ENCODE measurements around the gene CENPL. TPM values are rescaled to one million over a fixed set of nuclear protein-coding genes. Genes with fewer than 3 reads are reported as not detected.

CENPL gene, protein sequence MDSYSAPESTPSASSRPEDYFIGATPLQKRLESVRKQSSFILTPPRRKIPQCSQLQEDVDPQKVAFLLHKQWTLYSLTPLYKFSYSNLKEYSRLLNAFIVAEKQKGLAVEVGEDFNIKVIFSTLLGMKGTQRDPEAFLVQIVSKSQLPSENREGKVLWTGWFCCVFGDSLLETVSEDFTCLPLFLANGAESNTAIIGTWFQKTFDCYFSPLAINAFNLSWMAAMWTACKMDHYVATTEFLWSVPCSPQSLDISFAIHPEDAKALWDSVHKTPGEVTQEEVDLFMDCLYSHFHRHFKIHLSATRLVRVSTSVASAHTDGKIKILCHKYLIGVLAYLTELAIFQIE
- total RNA-seq (2021; fragmentation: NEBNext Ultra II Directional; extraction: Animal tissue kit (Norgen Biotek cat#: 25700)) (16.0 and 16.3 TPM in 2 replicates), polyA plus RNA-seq (2011; rRNA removed) (4.5 and 6.6 TPM in 2 replicates), polyA minus RNA-seq (2011; rRNA and poly(A)+ RNA removed) (18.1 and 23.7 TPM in 2 replicates)
- polyA plus RNA-seq (2011; cell fraction: cytosol; rRNA removed): 7.6 TPM
- 4.0 TPM for polyA plus RNA-seq (2011; cell fraction: nucleus; rRNA removed)
- 8.6 to 11.3 TPM (median 10.5 TPM) in 4 replicates for polyA plus RNA-seq (2012, experiment 1 of 2)
- polyA plus RNA-seq (2012, experiment 2 of 2): 4.4 TPM
- polyA plus RNA-seq (2013, experiment 1 of 2): 8.6 TPM
- 8.5 TPM for polyA plus RNA-seq (2013, experiment 2 of 2)
- polyA minus RNA-seq (2011; cell fraction: cytosol; rRNA and poly(A)+ RNA removed): 10.5 TPM
- 19.5 TPM for polyA minus RNA-seq (2011; cell fraction: nucleus; rRNA and poly(A)+ RNA removed)
- long read RNA-seq, experiment 1, partial matches to known transcripts: 2 of 11 reads
- long read RNA-seq, experiment 1, other reads (novel, unspliced or antisense): 9 of 11 reads
- long read RNA-seq, experiment 2, partial matches to known transcripts: 0 of 8 reads
- long read RNA-seq, experiment 2, other reads (novel, unspliced or antisense): 7 of 8 reads

DNA sequence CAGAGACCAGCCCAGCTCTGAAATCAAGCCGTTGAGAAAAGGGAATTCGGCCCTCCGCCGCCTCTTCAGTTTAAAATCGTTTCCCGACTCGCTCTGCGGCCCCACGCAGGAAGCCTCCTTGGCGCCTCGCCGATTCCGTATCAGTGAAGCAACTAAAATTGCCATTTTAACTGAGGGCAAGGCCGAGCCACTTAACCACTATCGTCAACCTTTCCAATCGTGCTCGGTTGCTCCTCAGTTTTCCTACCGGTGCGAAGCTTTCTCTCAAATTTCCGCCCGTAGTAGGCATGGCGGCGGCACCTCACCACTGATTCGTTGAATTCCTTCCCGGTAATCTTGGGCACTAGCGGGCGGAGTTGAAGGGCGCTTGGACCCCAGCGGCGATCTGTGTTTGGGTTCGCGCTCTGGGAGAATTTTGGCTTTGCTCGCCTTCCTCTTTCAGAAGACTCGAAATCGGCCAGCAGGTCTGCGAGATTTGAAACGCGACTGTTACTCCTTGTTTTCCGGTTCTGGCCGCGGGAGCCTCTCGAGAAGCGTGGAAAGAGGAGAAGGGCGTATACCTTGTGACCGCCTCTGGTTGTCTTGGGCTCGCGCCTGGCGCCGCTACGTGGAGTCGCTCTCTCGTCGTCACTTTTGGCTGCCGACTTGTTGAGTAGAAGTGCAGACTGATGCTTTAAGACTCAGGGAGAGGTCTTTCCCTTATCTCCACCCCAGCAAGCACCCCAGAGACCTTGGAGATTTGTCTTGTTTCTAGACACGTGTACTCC, at the start of gene CENPL, which contains the start of gene DARS2:
Gene CENPL, minus strand, starts transcription at position 569 of the 767 bp plus-strand sequence. CDS start 13,584 bp downstream, outside the sequence.
Gene DARS2, plus strand, starts transcription at position 359 of the 767 bp plus-strand sequence. CDS start 557 bp downstream, outside the sequence.
- Histone ChIP-seq H3K79me2 (ENCODE audit: control insufficient read depth in 1 of 2, insufficient read depth in 2 of 2, low read length in 2 of 2) (peaks cover 7 to 46% of the 10 kb centered on the region in 2 experiments), H2AK5ac (ENCODE audit: low read depth, low read length) (no peak within 1 kb of the TSS; the same call in 1 of the 2 replicates), H3K36me3 (ENCODE audit: control insufficient read depth in 2 of 4, insufficient read depth in 4 of 4, low read length in 3 of 4) (no peaks in the 10 kb centered on the region; a peak in 1 of 8 replicates), H4K5ac (ENCODE audit: insufficient read length, low read depth, low read length) (peak within 1 kb of the TSS; percentile 87), H3K79me1 (ENCODE audit: low read depth, low read length) (no peaks in the 10 kb centered on the region), H3K14ac (ENCODE audit: insufficient read length) (no peak within 1 kb of the TSS), H3K23ac (ENCODE audit: insufficient read length) (no peak within 1 kb of the TSS), H2BK20ac (ENCODE audit: low read length) (no peak within 1 kb of the TSS), H2BK12ac (ENCODE audit: low read depth, low read length) (peak within 1 kb of the TSS; percentile 77; the same call in 1 of the 2 replicates), H4K20me1 (replicated peaks in 1 of 2; ENCODE audit: control insufficient read depth in 1 of 2, insufficient read depth in 2 of 2, low read length in 2 of 2) (peaks cover 0 to 2% of the 10 kb centered on the region in 2 experiments), H3K4me1 (replicated peaks in 1 of 4; ENCODE audit: control insufficient read depth in 3 of 4, insufficient read depth in 4 of 4, low read length in 3 of 4) (no peaks in the 10 kb centered on the region; a peak in 3 of 7 replicates), H3K27ac (ENCODE audit: low read depth, low read length) (peak within 1 kb of the TSS; percentile 94), H3K18ac (ENCODE audit: extremely low read depth, low read length) (peak within 1 kb of the TSS; percentile 98), H2BK15ac (ENCODE audit: low read length) (peak within 1 kb of the TSS; percentile 84; the same call in 1 of the 2 replicates), H2BK120ac (replicated peaks; ENCODE audit: low read depth, low read length) (peak within 1 kb of the TSS; percentile 59), H4K91ac (replicated peaks; ENCODE audit: insufficient read length, low read length) (peak within 1 kb of the TSS; percentile 81), H3K9ac (replicated peaks in 1 of 4; ENCODE audit: extremely low read depth in 1 of 4, low read depth in 3 of 4, low read length in 3 of 4) (peak within 1 kb of the TSS; percentile 74 to 93 (median 88)), H3K23me2 (ENCODE audit: low read depth, low read length) (peaks cover 7% of the 10 kb centered on the region), H3K4me2 (ENCODE audit: insufficient read depth in 1 of 2, low read depth in 2 of 2, low read length in 2 of 2) (peak within 1 kb of the TSS; percentile 78 to 95), H3K9me3 (ENCODE audit: insufficient read depth in 2 of 2, low read depth in 1 of 2, low read length in 1 of 2) (no peaks in the 10 kb centered on the region), H3K56ac (replicated peaks; ENCODE audit: insufficient read length, low read depth, low read length) (peak within 1 kb of the TSS; percentile 63), H3K4ac (replicated peaks; ENCODE audit: insufficient read length, low read depth, low read length) (peak within 1 kb of the TSS; percentile 36), H3K4me3 (ENCODE audit: extremely low read depth in 1 of 4, insufficient read depth in 2 of 4, low read depth in 3 of 4, low read length in 4 of 4) (peak within 1 kb of the TSS; percentile 69 to 96 (median 88)), H3K27me3 (replicated peaks in 1 of 4; ENCODE audit: control insufficient read depth in 3 of 4, extremely low read depth in 1 of 4, insufficient read depth in 3 of 4, low read length in 3 of 4) (no peaks in the 10 kb centered on the region), H2BK5ac (ENCODE audit: low read depth, low read length) (peak within 1 kb of the TSS; percentile 93), H2AFZ (ENCODE audit: low read length) (peak within 1 kb of the TSS; percentile 47), H4K8ac (ENCODE audit: extremely low read depth, insufficient read depth, low read length) (peak within 1 kb of the TSS; percentile 83)
- WGBS, 2 experiments (ENCODE audit: extremely low coverage in 1 of 2, insufficient coverage in 1 of 2, insufficient read length in 1 of 2, insufficient replicate concordance in 2 of 2, low coverage in 1 of 2, low lambda C conversion rate in 2 of 2, missing lambda C conversion rate in 1 of 2): 1% methylated on average over 50 of the region's 55 CpGs; no CpG with 5 or more reads in 1 of the 2 experiments
- DNase-seq (ENCODE audit: low read depth in 1 of 2, low spot score in 2 of 2): peak; percentile 88 to 89
- no peak for FAIRE-seq
- ChIA-PET CTCF (ENCODE audit: partially characterized antibody) (interaction anchor here (0.7 to 1.5 kb wide), 5 partner anchors 13 to 1080 kb away, joined by 3 to 4 read pairs (median 3); no protein-coding TSS in a partner anchor), POLR2A (ENCODE audit: partially characterized antibody) (interaction anchor here (0.6 to 10.0 kb wide), 30 partner anchors 9 to 400 kb away, joined by 3 to 166 read pairs (median 4); partner anchors contain the start of genes GAS5, KLHL20, PRDX6 and ZBTB37)
- TF ChIP-seq RXRA (IDR thresholded peaks at IDR 0.05; ENCODE audit: insufficient read depth, low read depth, low read length) (no peak), PHF8 (conservative IDR thresholded peaks at IDR 0.05; ENCODE audit: low read depth, low read length) (peak; percentile 87), NANOG (IDR thresholded peaks at IDR 0.05; ENCODE audit: insufficient read depth, low read depth, low read length, poor library complexity, severe bottlenecking) (no peak), KDM1A (IDR thresholded peaks at IDR 0.05; ENCODE audit: borderline replicate concordance, low read length) (no peak), CREB1 (IDR thresholded peaks at IDR 0.05) (peak; percentile 96)
- TF ChIP-seq, protein P1, sequence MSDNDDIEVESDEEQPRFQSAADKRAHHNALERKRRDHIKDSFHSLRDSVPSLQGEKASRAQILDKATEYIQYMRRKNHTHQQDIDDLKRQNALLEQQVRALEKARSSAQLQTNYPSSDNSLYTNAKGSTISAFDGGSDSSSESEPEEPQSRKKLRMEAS (IDR thresholded peaks at IDR 0.05): peak; percentile 62
